HepG2 (cell line): ENCODE data around the gene VEGFA. TPM values are rescaled to one million over a fixed set of nuclear protein-coding genes. Genes with fewer than 3 reads are reported as not detected.

Experiments used
- ARNT ChIP-seq: fragments of 450-650 bp; IDR thresholded peaks from 2 replicates; pipeline ENCODE4 v1.6.1; 2017
- ATF3 ChIP-seq: sonication (generic); formaldehyde crosslinking; IDR thresholded peaks from 2 replicates; pipeline ENCODE4 v1.4.0; 2020; ENCODE audit warnings: missing genetic modification reagents
- CCAR2 ChIP-seq: fragments of 200-400 bp; formaldehyde crosslinking; optimal IDR thresholded peaks from 2 replicates; pipeline ENCODE3; 2018; ENCODE audit warnings: low read depth, mild to moderate bottlenecking, low read length, moderate library complexity
- FOXP4 ChIP-seq: sonication (generic); formaldehyde crosslinking; IDR thresholded peaks from 2 replicates; pipeline ENCODE4 v1.4.0; 2020; ENCODE audit warnings: missing genetic modification reagents
- GATAD2A ChIP-seq: IDR thresholded peaks from 2 replicates; pipeline ENCODE4 v1.6.1; 2016
- HINFP ChIP-seq: sonication (generic); formaldehyde crosslinking; IDR thresholded peaks from 2 replicates; pipeline ENCODE4 v1.4.0; 2020; ENCODE audit warnings: low read depth, mild to moderate bottlenecking, missing genetic modification reagents
- HIVEP1 ChIP-seq: sonication (generic); formaldehyde crosslinking; IDR thresholded peaks from 2 replicates; pipeline ENCODE4 v1.4.0; 2020; ENCODE audit warnings: mild to moderate bottlenecking, missing genetic modification reagents
- HMGXB4 ChIP-seq, 2 experiments: sonication (generic) in 1 of 2; formaldehyde crosslinking in 1 of 2; IDR thresholded peaks; 2 replicates each; pipeline versions ENCODE4 v1.4.0 to v1.6.1; 2018 to 2020; ENCODE audit warnings: missing genetic modification reagents in 2 of 2, borderline replicate concordance in 1 of 2, low read depth in 1 of 2, mild to moderate bottlenecking in 1 of 2, missing biosample characterization in 1 of 2
- MED13 ChIP-seq: sonication (generic); formaldehyde crosslinking; IDR thresholded peaks from 2 replicates; pipeline ENCODE4 v1.5.0; 2020; ENCODE audit warnings: missing genetic modification reagents
- MEIS1 ChIP-seq: sonication (generic); formaldehyde crosslinking; IDR thresholded peaks from 2 replicates; pipeline ENCODE4 v1.9.0; 2021; ENCODE audit warnings: mild to moderate bottlenecking, missing genetic modification reagents, moderate library complexity, borderline replicate concordance
- MIER3 ChIP-seq: IDR thresholded peaks from 2 replicates; pipeline ENCODE4 v1.6.1; 2016; ENCODE audit warnings: missing compliant biosample characterization, borderline replicate concordance
- MXD1 ChIP-seq: sonication (generic); formaldehyde crosslinking; IDR thresholded peaks from 2 replicates; pipeline ENCODE4 v1.4.0; 2020; ENCODE audit warnings: mild to moderate bottlenecking, missing genetic modification reagents
- NFIC ChIP-seq: IDR thresholded peaks from 2 replicates; pipeline ENCODE4 v1.6.1; 2012; ENCODE audit warnings: mild to moderate bottlenecking, low read length, inconsistent platforms
- NFKB2 ChIP-seq: sonication (generic); formaldehyde crosslinking; IDR thresholded peaks from 2 replicates; pipeline ENCODE4 v1.4.0; 2020; ENCODE audit warnings: missing genetic modification reagents, borderline replicate concordance
- POLR2AphosphoS5 ChIP-seq: IDR thresholded peaks from 2 replicates; pipeline ENCODE4 v1.6.1; 2012; ENCODE audit warnings: low read depth, low read length
- RARA ChIP-seq: IDR thresholded peaks from 2 replicates; pipeline ENCODE4 v1.6.1; 2016; ENCODE audit warnings: missing genetic modification reagents, missing compliant biosample characterization
- ZNF274 ChIP-seq: sonication (generic); formaldehyde crosslinking; IDR thresholded peaks from 2 replicates; pipeline ENCODE4 v1.5.1; 2020; ENCODE audit warnings: mild to moderate bottlenecking, missing genetic modification reagents
- ZNF343 ChIP-seq: sonication (generic); formaldehyde crosslinking; IDR thresholded peaks from 2 replicates; pipeline ENCODE4 v1.4.0; 2020; ENCODE audit warnings: mild to moderate bottlenecking, missing genetic modification reagents
- ZNF451 ChIP-seq: sonication (generic); formaldehyde crosslinking; IDR thresholded peaks from 2 replicates; pipeline ENCODE4 v1.5.0; 2020; ENCODE audit warnings: mild to moderate bottlenecking, missing genetic modification reagents
- ZNF496 ChIP-seq: sonication (generic); formaldehyde crosslinking; IDR thresholded peaks from 2 replicates; pipeline ENCODE4 v1.8.1; 2023; ENCODE audit warnings: mild to moderate bottlenecking, moderate library complexity, missing genetic modification reagents; ENCODE audit not compliant: insufficient replicate concordance
- ZNF616 ChIP-seq: sonication (generic); formaldehyde crosslinking; IDR thresholded peaks from 2 replicates; pipeline ENCODE4 v1.5.0; 2020; ENCODE audit warnings: low read depth, mild to moderate bottlenecking, missing genetic modification reagents
- ZNF660 ChIP-seq: sonication (generic); formaldehyde crosslinking; IDR thresholded peaks from 2 replicates; pipeline ENCODE4 v1.5.1; 2020; ENCODE audit warnings: mild to moderate bottlenecking, low read depth, missing genetic modification reagents, borderline replicate concordance
- ZNF703 ChIP-seq: sonication (generic); formaldehyde crosslinking; IDR thresholded peaks from 2 replicates; pipeline ENCODE4 v1.5.1; 2020; ENCODE audit warnings: missing genetic modification reagents, mild to moderate bottlenecking, moderate library complexity, borderline replicate concordance
- ZNF781 ChIP-seq: sonication (generic); formaldehyde crosslinking; IDR thresholded peaks from 2 replicates; pipeline ENCODE4 v1.5.1; 2020; ENCODE audit warnings: borderline replicate concordance, mild to moderate bottlenecking, missing genetic modification reagents; ENCODE audit errors: not compliant biosample characterization
- ZNF792 ChIP-seq: IDR thresholded peaks from 2 replicates; pipeline ENCODE4 v1.6.1; 2016
- polyA plus RNA-seq, 8 experiments: library from polyadenylated mRNA; depleted of rRNA in 3 of 8; stranded (reverse) in 7 of 8; unstranded in 1 of 8; fragments of >200 nt; fragmentation: Illumina TruSeq in 4 of 8; extraction: Trizol in 4 of 8; gene quantifications; 2 replicates each; pipeline versions ENCODE4 v1.2.1 to v1.2.3, GENCODE V29; 2011 to 2016; ENCODE audit warnings: low read depth in 4 of 8, missing spikeins in 1 of 8, mixed read lengths in 1 of 8; ENCODE audit not compliant: insufficient read depth in 1 of 8
- total RNA-seq, 5 experiments: library from RNA; depleted of rRNA; stranded (reverse); fragments of >200 nt; fragmentation: Illumina TruSeq; extraction: Trizol; gene quantifications; 2 replicates each; pipeline ENCODE4 v1.2.3, GENCODE V29; 2016; ENCODE audit warnings: low read depth in 1 of 5

VEGFA gene
- total and polyA plus RNA-seq, 2 of the 13 experiments (the other 11 are each of a cell fraction or from before 2014, with no cell fraction given), result 68.1 to 629 TPM

- TF ChIP-seq ATF3 (CRISPR knock-in tag) (peak; percentile 82), ZNF616 (no peak), ZNF496 (no peak), NFKB2 (CRISPR knock-in tag) (peak; percentile 24; the same call in 1 of the 2 replicates), HMGXB4 (CRISPR knock-in tag; IDR thresholded peaks at IDR 0.05; ENCODE audit: borderline replicate concordance in 1 of 2, low read depth in 1 of 2) (peak in 1 of 2 experiments; percentile 72; a peak in 2 of 4 replicates), ZNF451 (CRISPR knock-in tag) (no peak), GATAD2A (peak; percentile 93), POLR2AphosphoS5 (no peak; the same call in 1 of the 2 replicates), HINFP (CRISPR knock-in tag) (no peak), ZNF274 (peak; percentile 61; the same call in 1 of the 2 replicates), ZNF792 (CRISPR knock-in tag) (0 out of 2 replicates have a peak, but pooled peaks have one; percentile 38), NFIC (no peak), MIER3 (CRISPR knock-in tag) (peak; percentile 41; the same call in 1 of the 2 replicates), ZNF703 (CRISPR knock-in tag) (no peak; the same call in 1 of the 2 replicates), ZNF660 (CRISPR knock-in tag) (no peak), HIVEP1 (peak; percentile 89), RARA (CRISPR knock-in tag) (peak; percentile 85), FOXP4 (CRISPR knock-in tag) (peak; percentile 67; the same call in 1 of the 2 replicates), MED13 (CRISPR knock-in tag) (no peak), MEIS1 (CRISPR knock-in tag) (no peak), CCAR2 (no peak), ZNF343 (CRISPR knock-in tag) (no peak), ARNT (no peak), MXD1 (CRISPR knock-in tag) (0 out of 2 replicates have a peak, but pooled peaks have one; percentile 53), ZNF781 (peak; percentile 24)
Measured at GRCh38 chr6:43724914-43725642, 44.9 kb upstream of the VEGFA start (continued).
